HG03039 (cell line): Measurements from ENCODE around the gene NEIL1.
"Not testable (repeated sequence)": the region's sequence is repeated elsewhere in the genome, so short reads cannot be mapped to it uniquely, and the experiment has no call there.

Source experiments
- ATAC-seq: cut with Tn5 transposase; IDR thresholded peaks from one replicate; pipeline ENCODE4 v1.9.1; 2021; ENCODE audit warnings: mild to moderate bottlenecking, moderate library complexity; ENCODE audit not compliant: unreplicated experiment

The NEIL1 gene

GRCh38 chr15:75346796-75347221 is at the start of gene NEIL1:
Gene NEIL1 (plus strand): TSS chr15:75347039. CDS start chr15:75348906, 1,867 bp downstream.
- no peak for ATAC-seq

GRCh38 chr15:75298541-75299310 is 48.1 kb upstream of the NEIL1 start:
- ATAC-seq, result peak; percentile 29

- ATAC-seq, result peak; percentile 56
Observed at GRCh38 chr15:75299311-75299688, 47.5 kb upstream of the NEIL1 start.

- ATAC-seq, result not testable (repeated sequence)
Observed at GRCh38 chr15:75300026-75300425, 46.8 kb upstream of the NEIL1 start.

GRCh38 chr15:75302318-75302717 is 44.5 kb upstream of the NEIL1 start:
- no peak for ATAC-seq

DNA sequence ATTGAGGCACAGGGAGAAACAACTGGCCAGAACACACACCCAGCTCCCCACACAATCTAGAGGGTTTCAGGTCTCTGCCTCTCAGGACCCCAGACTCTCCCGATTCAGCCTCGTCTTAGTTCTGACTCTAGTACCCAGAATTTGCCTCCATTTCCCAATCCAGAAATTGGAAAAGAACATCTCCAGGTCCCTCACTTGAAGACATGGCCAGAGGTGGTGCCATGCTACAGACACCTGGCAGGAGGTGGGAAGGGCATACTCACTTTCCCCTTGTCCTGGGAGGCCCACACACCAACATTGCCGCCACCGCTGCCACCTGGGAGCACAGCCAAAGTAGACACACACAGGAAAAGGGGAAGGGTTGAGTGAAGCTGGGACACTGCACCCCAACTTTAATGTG is 44.1 kb upstream of the NEIL1 start:
- ATAC-seq, result not testable (repeated sequence)

GRCh38 chr15:75306188-75306587 is 40.7 kb upstream of the NEIL1 start:
- no peak for ATAC-seq

DNA sequence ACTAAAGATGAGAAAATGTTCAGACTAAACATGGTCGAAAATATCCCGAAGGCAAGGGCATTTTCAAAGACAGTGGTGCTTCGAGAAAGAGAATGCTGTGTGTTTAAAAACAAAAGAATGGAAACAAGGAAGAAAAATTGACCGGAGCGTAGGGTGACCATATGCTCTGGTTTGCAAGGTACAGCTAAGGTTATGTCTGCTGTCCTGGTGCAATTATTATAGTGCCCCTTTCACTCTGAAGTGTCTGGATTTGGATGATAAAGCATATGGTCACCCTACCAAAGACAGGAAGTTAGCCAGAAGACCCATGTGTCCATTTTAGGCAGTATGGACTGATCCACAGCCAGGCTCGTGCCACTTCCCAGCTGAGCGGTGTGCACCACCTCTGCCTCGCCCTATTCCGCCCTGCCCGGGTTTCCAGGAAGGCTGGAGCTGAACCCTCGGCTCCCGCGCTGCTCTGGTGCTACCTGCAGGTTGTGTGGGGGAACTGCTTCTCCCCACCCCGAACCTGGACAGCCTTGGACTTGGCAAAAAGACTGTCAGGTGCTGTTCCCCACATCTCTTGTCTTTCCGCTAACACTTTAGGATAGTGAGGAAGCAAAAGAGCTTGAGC is 39.0 kb upstream of the NEIL1 start:
- no peak for ATAC-seq

- ATAC-seq, result no peak
Observed at GRCh38 chr15:75309711-75310110, 37.1 kb upstream of the NEIL1 start.

DNA sequence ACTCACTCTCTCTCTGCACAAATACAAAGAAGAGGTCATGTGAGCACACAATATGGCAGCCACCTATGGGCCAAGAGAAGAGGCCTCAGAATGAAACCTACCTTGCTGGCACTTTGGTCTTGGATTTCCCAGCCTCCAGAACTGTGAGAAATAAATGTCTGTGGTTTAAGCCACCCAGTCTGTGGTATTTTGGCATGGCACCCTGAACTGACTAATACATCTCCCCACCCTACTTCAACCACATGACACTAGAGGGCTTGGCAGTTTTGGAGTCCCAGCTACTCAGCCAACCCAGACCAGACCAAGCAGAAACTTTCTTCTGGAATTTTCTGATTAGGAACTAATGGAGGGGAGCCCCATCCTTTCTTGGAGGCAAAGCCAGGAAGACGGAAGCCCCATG is 34.3 kb upstream of the NEIL1 start:
- ATAC-seq, result not testable (repeated sequence)

DNA sequence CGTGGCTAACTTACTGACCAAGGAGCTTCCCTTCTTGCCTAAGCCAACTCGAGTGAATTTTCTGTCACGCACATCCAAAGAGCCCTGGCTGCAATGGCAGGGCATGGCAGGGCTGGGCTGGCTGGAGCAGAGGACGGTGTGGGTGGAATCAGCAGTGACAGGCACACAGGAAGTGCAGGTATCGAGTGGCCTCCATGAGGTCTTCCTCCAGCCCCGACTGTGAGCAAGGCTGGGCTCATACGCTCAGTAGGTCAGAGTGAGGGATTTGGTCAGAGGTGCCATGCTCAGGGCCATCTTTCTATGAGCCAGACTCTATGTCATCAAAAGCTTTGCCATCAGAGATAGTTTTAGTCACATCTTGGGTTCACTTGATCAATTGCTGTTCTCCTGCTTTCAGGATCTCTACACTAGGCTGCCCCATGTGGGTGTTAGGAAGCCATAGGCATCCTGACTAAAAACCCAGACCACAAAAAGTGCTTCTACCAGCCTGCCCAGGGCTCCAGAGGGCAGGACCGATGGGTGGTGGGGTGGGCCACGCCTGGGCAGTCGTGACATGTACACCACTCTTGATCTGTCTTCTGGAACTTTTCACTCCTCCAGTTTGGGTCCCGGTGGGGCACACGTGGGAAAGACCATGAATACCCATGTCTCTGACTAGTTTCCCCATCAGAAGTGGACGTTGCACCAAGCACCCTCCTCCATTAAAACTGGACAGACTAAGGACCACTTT is 33.6 kb upstream of the NEIL1 start:
- ATAC-seq, result no peak

- ATAC-seq, result no peak
Observed at GRCh38 chr15:75314552-75315290, 32.1 kb upstream of the NEIL1 start.

- ATAC-seq, result not testable (repeated sequence)
Observed at GRCh38 chr15:75319231-75319897, 27.5 kb upstream of the NEIL1 start.

DNA sequence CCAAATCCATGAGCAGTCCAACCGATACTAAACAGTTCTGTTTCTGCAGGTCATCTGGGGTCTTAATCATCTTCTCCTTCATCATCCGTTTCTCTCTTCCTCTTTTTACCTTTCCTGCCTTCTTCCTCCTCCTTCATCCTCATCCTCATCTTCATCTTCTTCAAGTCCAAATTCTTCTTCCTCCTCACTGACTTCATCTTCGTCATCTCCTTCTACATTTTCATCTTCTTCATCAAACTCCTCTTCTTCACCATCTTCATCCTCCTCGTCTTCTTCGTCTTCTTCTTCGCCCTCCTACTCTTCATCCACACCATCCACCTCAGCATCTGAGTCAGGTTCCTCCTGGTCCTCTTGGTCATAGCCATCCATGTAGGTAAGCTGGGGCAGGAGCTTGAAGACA is 25.1 kb upstream of the NEIL1 start:
- ATAC-seq, result no peak

GRCh38 chr15:75325922-75326321 is 20.9 kb upstream of the NEIL1 start:
- no peak for ATAC-seq

GRCh38 chr15:75327005-75327404 is 19.8 kb upstream of the NEIL1 start:
- ATAC-seq, result no peak

DNA sequence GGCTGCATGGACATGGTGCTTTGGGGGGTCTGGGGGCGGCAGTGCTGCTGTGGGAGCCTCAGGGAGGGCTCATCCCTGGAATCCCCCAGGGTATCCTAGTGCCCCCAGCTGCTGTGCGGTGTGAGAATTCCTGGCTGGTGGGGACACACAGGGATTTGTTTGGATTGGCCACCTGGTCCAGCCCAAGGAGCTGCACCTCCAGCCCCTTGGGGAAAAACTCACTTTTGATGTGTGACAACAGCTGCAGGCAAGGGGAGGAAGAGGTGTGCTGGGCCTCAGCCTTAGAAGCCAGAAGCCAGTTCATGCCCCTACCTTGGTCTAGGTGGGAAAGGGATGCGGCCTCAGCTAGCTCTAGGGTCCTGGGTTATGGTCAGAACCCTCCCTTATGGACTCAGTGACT is 19.3 kb upstream of the NEIL1 start:
- ATAC-seq, result no peak

DNA sequence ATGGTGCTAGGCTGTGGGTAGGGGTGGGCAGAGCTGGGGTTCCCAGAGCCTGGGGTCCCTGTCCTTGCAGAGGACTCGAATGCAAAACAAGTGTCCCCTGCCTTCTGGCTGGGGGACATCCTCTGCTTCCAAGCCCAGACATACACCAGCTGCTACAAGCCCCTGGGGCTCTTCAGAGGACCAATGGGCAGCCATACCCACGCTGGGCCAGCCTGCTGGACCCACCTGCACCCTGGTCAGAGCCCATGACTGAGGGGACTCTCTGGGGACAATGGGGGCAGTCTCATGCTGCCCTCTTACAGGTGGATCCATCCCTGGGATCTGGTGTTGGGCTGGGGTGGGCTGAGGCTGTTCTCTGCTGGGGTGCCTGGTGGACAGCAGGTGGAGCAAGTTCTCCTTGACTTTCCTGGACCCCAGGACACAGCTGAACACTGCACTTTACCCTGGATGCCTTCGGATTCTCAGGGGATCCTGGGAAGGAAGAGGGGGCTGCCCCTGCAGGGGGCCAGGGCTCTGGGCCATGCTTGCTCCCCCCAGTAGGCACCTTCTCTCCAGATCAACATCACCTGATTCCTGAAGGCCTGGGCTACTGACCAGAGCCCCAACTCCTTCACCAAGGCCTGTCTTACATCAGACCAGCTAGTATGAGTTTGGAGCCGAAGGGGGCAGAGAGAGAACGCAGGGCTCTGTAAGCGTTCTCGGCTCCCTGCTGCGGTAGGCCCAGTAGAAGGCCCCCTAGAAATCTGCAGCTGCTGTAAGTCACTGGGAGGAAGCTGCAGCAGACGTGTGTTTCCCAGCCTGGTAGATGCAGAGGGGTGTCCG is 18.1 kb upstream of the NEIL1 start:
- no peak for ATAC-seq

DNA sequence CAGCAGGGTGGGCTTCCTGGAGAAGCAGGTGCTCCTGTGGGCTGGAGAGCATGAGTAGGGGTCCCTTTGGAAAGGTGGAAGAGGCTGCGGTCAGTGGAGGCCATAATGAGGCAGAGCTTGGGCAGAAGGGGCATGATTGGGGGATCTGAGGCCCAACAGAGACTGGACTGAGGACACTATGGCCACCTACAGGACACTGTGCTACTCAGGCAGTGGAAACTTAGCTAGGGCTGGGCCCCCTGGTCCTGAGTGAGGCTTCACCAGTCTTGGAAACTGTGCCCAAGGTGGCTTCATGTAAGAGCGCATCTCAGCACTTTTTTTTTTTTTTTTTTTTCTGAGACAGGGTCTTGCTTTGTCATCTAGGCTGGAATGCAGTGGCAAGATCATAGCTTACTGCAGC is 17.3 kb upstream of the NEIL1 start:
- no peak for ATAC-seq

- not testable (repeated sequence) for ATAC-seq
Observed at GRCh38 chr15:75332093-75332492, 14.7 kb upstream of the NEIL1 start.
